ENCODE data around the gene XPO4. TPM values are rescaled to one million over a fixed set of nuclear protein-coding genes. Genes with fewer than 3 reads are reported as not detected.

The XPO4 gene
- total and polyA plus RNA-seq, 2 of the 8 experiments (the other 6 are each of a cell fraction or from before 2014, with no cell fraction given), result 11.9 to 33.3 TPM

DNA sequence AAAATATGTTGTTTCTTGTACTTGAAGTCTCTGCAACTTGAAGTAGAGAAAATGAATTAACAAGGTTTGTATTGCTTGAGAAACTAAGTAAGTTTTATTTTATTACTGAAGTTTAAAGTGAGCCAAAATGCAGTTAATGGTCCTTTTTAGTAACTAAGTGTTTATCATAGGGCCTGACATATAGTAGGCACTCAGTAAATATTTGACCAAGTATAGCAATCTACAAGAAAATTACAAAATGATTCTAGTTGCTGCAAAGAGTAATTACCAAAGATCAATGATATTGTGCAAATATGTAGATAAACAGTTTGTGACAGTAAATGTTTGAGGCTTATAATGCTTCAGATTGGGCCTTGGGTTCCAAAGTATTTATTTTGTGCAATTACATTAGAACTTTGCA lies 2.4 kb upstream of the XPO4 start:
- peaks cover 4% of the 10 kb centered on the region; the same call in 1 of the 2 replicates for H3K79me1 ChIP-seq (ENCODE audit: low read depth, low read length)
- no peak overlapping the region for H2BK120ac ChIP-seq (replicated peaks; ENCODE audit: low read depth, low read length)
- no peak overlapping the region for H2BK5ac ChIP-seq (ENCODE audit: low read depth, low read length)
- no peak overlapping the region for H4K91ac ChIP-seq (replicated peaks; ENCODE audit: insufficient read length, low read length)
- H3K9me3 ChIP-seq (ENCODE audit: insufficient read depth in 2 of 2, low read depth in 1 of 2, low read length in 1 of 2), result no peaks in the 10 kb centered on the region
- ChIA-PET POLR2A (ENCODE audit: partially characterized antibody) (interaction anchor here (0.6 kb wide), 1 partner anchor 15 kb away, joined by 4 read pairs; no protein-coding TSS in a partner anchor), CTCF (ENCODE audit: partially characterized antibody) (interaction anchor here (0.6 to 1.5 kb wide), 4 partner anchors 18 to 244 kb away, joined by 3 read pairs; no protein-coding TSS in a partner anchor)
- H2BK15ac ChIP-seq (ENCODE audit: low read length), result no peak overlapping the region
- H4K8ac ChIP-seq (ENCODE audit: extremely low read depth, insufficient read depth, low read length), result no peak overlapping the region
- peaks cover 7% of the 10 kb centered on the region for H3K23me2 ChIP-seq (ENCODE audit: low read depth, low read length)
- no peak overlapping the region for H3K56ac ChIP-seq (replicated peaks; ENCODE audit: insufficient read length, low read depth, low read length)
- H3K23ac ChIP-seq (ENCODE audit: insufficient read length), result no peak overlapping the region
- H2BK20ac ChIP-seq (ENCODE audit: low read length), result no peak overlapping the region
- DNase-seq (ENCODE audit: low read depth in 1 of 2, low spot score in 2 of 2), result no peak
- no peak overlapping the region for H4K5ac ChIP-seq (ENCODE audit: insufficient read length, low read depth, low read length)
- H3K79me2 ChIP-seq (ENCODE audit: control insufficient read depth in 1 of 2, insufficient read depth in 2 of 2, low read length in 2 of 2), result peaks cover 22 to 25% of the 10 kb centered on the region in 2 experiments
- H2AK5ac ChIP-seq (ENCODE audit: low read depth, low read length), result no peak overlapping the region
- no peaks in the 10 kb centered on the region for H4K20me1 ChIP-seq (replicated peaks in 1 of 2; ENCODE audit: control insufficient read depth in 1 of 2, insufficient read depth in 2 of 2, low read length in 2 of 2)
- no peak overlapping the region for H3K9ac ChIP-seq (replicated peaks in 1 of 4; ENCODE audit: extremely low read depth in 1 of 4, low read depth in 3 of 4, low read length in 3 of 4)
- 0 out of 8 replicates have a peak, but pooled peaks cover 0 to 4% (median 0%) of the 10 kb centered on the region in 4 experiments for H3K36me3 ChIP-seq (ENCODE audit: control insufficient read depth in 2 of 4, insufficient read depth in 4 of 4, low read length in 3 of 4)
- no peaks in the 10 kb centered on the region for H3K27me3 ChIP-seq (replicated peaks in 1 of 4; ENCODE audit: control insufficient read depth in 3 of 4, extremely low read depth in 1 of 4, insufficient read depth in 3 of 4, low read length in 3 of 4)
- H3K14ac ChIP-seq (ENCODE audit: insufficient read length), result no peak overlapping the region
- no peak for FAIRE-seq
- H2BK12ac ChIP-seq (ENCODE audit: low read depth, low read length), result no peak overlapping the region
- H3K4ac ChIP-seq (replicated peaks; ENCODE audit: insufficient read length, low read depth, low read length), result no peak overlapping the region
- no peak overlapping the region for H3K18ac ChIP-seq (ENCODE audit: extremely low read depth, low read length)
- H3K27ac ChIP-seq (ENCODE audit: low read depth, low read length), result no peak overlapping the region
- H3K4me2 ChIP-seq (ENCODE audit: insufficient read depth in 1 of 2, low read depth in 2 of 2, low read length in 2 of 2), result no peak overlapping the region
- no peak overlapping the region for H3K4me3 ChIP-seq (ENCODE audit: extremely low read depth in 1 of 4, insufficient read depth in 2 of 4, low read depth in 3 of 4, low read length in 4 of 4)
- H2AFZ ChIP-seq (ENCODE audit: low read length), result no peak overlapping the region
- no peaks in the 10 kb centered on the region; a peak in 1 of 7 replicates for H3K4me1 ChIP-seq (replicated peaks in 1 of 4; ENCODE audit: control insufficient read depth in 3 of 4, insufficient read depth in 4 of 4, low read length in 3 of 4)
- no peak for TF ChIP-seq POLR2A (IDR thresholded peaks at IDR 0.05; ENCODE audit: control extremely low read depth in 1 of 2, low read depth in 2 of 2, low read length in 2 of 2)
- no peak for TF ChIP-seq CHD1 (IDR thresholded peaks at IDR 0.05; ENCODE audit: low read depth, low read length)
- TF ChIP-seq POU5F1 (IDR thresholded peaks at IDR 0.05; ENCODE audit: low read depth, low read length), result no peak
- no peak for TF ChIP-seq MAFK (IDR thresholded peaks at IDR 0.05; ENCODE audit: low read depth, low read length)
- no peak for TF ChIP-seq TAF7 (optimal IDR thresholded peaks at IDR 0.05; ENCODE audit: borderline replicate concordance, low read depth, low read length)
- no peak for TF ChIP-seq NRF1 (IDR thresholded peaks at IDR 0.05; ENCODE audit: low read depth, low read length)
- TF ChIP-seq BCL11A (IDR thresholded peaks at IDR 0.05; ENCODE audit: low read depth in 2 of 2, low read length in 2 of 2), result no peak
- no peak for TF ChIP-seq NANOG (IDR thresholded peaks at IDR 0.05; ENCODE audit: insufficient read depth, low read depth, low read length, poor library complexity, severe bottlenecking)
- TF ChIP-seq JUND (IDR thresholded peaks at IDR 0.05; ENCODE audit: low read length), result no peak
- TF ChIP-seq BACH1 (IDR thresholded peaks at IDR 0.05; ENCODE audit: low read length), result no peak
